Stimulated activated CD4-positive, alpha-beta T cell treated with anti-CD3 and anti-CD28 coated beads, Interleukin-1b, Interleukin-23, amount 100 ng/mL, for 4 hours (primary cell): ENCODE results near the gene CDKN1C.

Experiments used
- DNase-seq, 2 donors: peaks; one replicate each; pipeline ENCODE4 v3.0.0-alpha.2; 2020; ENCODE audit warnings: low read depth in 2 of 2

Gene CDKN1C

GRCh38 chr11:2890466-2891294, 5.1 kb upstream of the CDKN1C start:
- no peak for DNase-seq

DNA sequence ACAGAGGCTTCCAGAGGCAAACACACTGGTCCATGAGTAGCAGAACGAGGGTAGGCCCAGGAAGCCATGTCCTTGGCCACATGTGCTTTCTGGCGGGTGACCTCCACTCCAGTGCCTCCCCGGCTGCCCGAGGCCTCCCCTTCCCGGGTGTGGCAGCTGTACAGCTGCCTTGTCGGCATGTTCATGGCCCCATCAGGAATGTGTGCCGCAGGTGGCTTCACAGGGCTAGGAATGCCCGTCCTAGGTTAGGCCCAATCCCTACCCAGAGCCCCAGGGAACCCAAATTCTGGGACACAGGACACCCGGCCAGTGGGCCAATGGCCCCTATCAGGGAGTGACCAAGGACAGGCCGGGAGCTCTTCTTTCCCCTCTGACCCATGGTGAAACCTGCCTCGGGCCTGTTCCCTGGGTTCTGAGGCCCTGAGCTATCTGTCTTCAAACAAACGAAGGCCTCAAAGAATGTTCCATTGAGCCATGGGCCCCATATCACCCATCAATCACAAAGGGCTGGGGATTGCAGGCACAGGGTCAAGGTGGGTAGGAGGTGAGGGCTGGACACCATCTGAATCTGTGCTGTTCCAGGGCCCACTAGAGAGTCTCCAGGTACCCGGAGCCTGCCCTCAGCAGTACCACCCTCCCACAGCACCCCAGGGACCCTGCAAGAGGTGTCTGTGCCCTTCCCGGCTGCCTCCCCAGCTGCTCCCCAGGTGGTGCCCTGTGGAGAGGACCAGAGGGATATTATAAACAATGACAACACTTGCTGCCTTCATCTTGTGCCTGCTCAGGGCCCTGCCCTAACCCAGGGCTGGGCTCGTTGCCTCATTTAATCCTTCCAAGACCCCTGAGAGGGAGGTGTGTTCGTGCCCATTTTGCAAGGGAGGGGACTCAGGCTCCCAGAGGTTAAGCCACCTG, 4.0 kb upstream of the CDKN1C start:
- DNase-seq = no peak

- peak; percentile 78 to 87 for DNase-seq
These were observed 2.8 kb upstream of the CDKN1C start for GRCh38 chr11:2888266-2888968.

GRCh38 chr11:2887515-2888195, 2.1 kb upstream of the CDKN1C start:
- no peak for DNase-seq

- DNase-seq = no peak
These were observed 1.4 kb upstream of the CDKN1C start for GRCh38 chr11:2886936-2887335.

- DNase-seq = no peak
These were observed 768 bp upstream of the CDKN1C start for GRCh38 chr11:2886191-2886894.

DNA sequence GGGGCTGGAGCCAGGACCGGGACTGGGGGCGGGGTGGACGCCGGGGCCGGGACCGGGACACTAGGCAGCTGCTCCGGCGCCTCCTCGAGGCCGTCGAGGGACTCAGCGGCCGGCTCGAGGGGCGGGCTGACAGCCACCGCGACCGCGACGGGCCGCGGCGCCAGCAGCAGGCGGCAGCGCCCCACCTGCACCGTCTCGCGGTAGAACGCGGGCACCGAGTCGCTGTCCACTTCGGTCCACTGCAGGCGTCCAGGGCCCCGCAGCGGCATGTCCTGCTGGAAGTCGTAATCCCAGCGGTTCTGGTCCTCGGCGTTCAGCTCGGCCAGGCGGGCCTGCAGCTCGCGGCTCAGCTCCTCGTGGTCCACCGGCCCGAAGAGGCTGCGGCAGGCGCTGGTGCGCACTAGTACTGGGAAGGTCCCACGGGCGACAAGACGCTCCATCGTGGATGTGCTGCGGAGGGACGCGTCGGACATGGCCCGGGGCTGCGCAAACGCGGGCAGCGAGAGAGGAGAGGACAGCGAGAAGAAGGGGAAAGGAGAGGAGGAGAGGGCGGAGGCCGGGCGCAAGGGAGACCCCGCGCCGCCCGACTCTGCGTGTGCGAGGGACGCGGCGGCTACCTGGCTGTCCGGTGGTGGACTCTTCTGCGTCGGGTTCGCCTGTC, 428 bp downstream of the CDKN1C start:
- no peak for DNase-seq

- DNase-seq = no peak
These were observed 1.4 kb downstream of the CDKN1C start for GRCh38 chr11:2883979-2884815.

DNA sequence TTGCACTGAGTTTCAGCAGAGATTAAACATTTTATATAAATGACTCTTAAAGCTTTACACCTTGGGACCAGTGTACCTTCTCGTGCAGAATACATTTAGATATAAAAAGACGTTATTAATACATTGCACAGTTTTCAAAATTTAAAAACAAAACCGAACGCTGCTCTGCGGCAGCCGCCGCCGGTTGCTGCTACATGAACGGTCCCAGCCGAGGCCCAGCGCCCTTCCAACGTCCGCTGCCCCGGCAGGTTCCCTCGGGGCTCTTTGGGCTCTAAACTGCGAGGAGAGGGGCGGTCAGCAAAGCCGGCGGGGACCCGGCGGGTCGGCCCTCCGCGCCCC, 2.0 kb downstream of the CDKN1C start:
- DNase-seq = no peak

GRCh38 chr11:2882396-2883110, 3.0 kb downstream of the CDKN1C start:
- no peak for DNase-seq

- DNase-seq = no peak
These were observed 3.6 kb downstream of the CDKN1C start for GRCh38 chr11:2881981-2882375.

DNA sequence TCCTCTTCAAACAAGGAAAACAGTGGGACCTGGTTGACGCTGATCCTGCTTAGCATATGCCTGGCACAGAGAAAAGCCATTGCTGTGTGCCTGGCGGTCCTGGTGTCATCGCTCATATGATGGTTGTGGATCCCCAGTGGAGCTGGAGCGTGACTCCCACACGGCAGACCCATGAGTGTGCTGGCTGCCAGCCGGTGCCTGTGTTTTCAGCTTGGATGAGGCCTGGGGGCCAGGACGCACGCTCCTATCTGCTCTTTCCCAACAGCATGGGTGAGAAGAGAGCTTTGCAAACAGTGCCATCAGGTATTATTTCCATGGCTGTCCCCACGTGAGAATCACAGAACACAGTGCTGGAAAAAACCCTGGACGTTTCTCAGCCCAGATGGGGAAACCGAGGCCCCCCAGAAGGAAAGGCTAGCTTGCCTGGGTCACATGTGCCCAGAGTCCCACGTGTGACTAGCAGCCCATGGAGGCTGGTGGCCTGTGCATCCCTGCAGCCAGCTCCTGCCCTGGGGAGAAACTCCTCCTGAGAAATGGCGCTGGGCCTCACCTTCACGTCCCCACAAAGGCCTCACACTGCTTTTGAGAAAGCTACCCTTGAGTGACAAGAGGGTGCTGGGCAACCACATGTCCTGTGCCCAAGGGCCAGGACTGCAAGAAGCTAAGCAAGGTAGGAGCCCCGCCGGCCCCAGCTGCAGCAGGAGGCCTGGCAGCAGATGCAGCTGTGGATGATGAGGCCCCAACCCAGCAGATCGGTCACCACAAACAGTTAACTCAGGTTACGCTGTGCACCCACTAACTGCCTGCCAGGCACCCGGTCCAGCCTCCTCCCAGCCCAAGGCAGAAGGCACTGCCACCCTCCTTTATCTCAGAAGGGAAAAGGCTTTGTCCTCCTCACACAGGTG, 4.2 kb downstream of the CDKN1C start:
- DNase-seq = no peak

DNA sequence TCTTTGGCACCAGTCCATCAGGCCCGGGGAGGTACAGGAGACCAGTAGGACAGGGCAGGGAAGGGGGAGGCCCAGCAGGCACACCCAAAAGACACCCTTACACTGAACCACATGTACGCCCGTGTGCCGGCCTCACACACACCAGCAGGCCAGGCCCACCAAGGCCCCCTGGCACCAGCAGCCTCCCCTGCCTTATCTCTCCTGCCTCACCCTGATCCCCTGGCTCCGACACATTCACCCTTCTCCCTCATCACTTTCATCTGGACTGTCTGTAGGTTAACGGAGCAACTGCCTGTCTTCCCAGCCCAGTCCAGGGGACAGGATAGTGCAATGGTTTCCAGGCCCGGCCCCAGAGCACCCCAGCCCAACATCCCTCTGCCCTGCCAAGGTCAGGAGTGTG, 4.9 kb downstream of the CDKN1C start:
- no peak for DNase-seq

DNA sequence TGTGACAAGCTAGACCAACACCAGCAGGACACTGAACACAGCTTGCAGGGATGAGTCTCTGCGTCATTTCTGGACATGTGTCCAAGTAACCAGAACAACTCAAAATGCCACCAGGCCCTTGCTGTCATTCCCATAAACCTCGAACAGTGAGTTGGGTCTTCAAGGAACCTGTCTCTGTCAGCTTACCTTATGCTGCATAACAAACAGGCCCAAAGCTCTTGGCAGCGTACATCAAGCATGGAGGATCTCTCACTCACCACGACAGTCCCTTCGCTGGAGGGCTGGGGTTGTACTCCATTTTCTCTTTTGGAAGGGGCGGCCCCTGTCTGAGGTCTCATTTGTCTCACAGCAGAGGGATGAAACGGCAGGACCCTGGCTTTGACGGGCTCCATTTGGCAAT, 6.8 kb downstream of the CDKN1C start:
- no peak for DNase-seq

- no peak for DNase-seq
These were observed 8.1 kb downstream of the CDKN1C start for GRCh38 chr11:2877474-2877873.

- no peak for DNase-seq
These were observed 10.6 kb downstream of the CDKN1C start for GRCh38 chr11:2874963-2875362.

GRCh38 chr11:2870969-2871680, 14.4 kb downstream of the CDKN1C start:
- DNase-seq = no peak
